SH-SY5Y (cell line): ENCODE data around the gene CIITA.

Experiments
- GATA2 ChIP-seq: IDR thresholded peaks from 2 replicates; pipeline ENCODE4 v1.6.1; 2011; ENCODE audit warnings: mild to moderate bottlenecking, low read depth, low read length
- GATA3 ChIP-seq: IDR thresholded peaks from 2 replicates; pipeline ENCODE4 v1.6.1; 2011; ENCODE audit warnings: low read depth, mild to moderate bottlenecking, low read length, moderate library complexity

GRCh38 chr16:10923146-10923649 lies 46.2 kb downstream of the CIITA start:
- TF ChIP-seq GATA2 (no peak), GATA3 (no peak)
